GM19328 (cell line): ENCODE data around the gene SHISA7.

Experiments
- ATAC-seq: cut with Tn5 transposase; IDR thresholded peaks from one replicate; pipeline ENCODE4 v1.9.1; 2021; ENCODE audit warnings: mild to moderate bottlenecking, moderate library complexity; ENCODE audit not compliant: unreplicated experiment

SHISA7 gene

GRCh38 chr19:55443045-55443823, at the start of gene SHISA7:
Gene SHISA7 (minus strand): TSS chr19:55443300. CDS start chr19:55442863, 437 bp downstream.
- ATAC-seq = no peak

- ATAC-seq = no peak
Measured at GRCh38 chr19:55492362-55492944, 49.4 kb upstream of the SHISA7 start.

GRCh38 chr19:55491546-55492360, 48.7 kb upstream of the SHISA7 start:
- ATAC-seq = no peak

- no peak for ATAC-seq
Measured at GRCh38 chr19:55490478-55491432, 47.7 kb upstream of the SHISA7 start.

- no peak for ATAC-seq
Measured at GRCh38 chr19:55489711-55490477, 46.8 kb upstream of the SHISA7 start.

GRCh38 chr19:55488986-55489710, 46.0 kb upstream of the SHISA7 start:
- ATAC-seq = no peak

GRCh38 chr19:55487924-55488687, 45.0 kb upstream of the SHISA7 start, which contains the start of gene SSC5D:
Gene SSC5D (plus strand): TSS chr19:55488436. CDS start chr19:55488590, 154 bp downstream.
- ATAC-seq = no peak

- ATAC-seq = no peak
Measured at GRCh38 chr19:55486971-55487923, 44.1 kb upstream of the SHISA7 start.

GRCh38 chr19:55486043-55486970, 43.2 kb upstream of the SHISA7 start:
- ATAC-seq = no peak

- no peak for ATAC-seq
Measured at GRCh38 chr19:55485439-55486011, 42.4 kb upstream of the SHISA7 start.

- ATAC-seq = no peak
Measured at GRCh38 chr19:55484593-55485438, 41.7 kb upstream of the SHISA7 start, which contains the start of gene NAT14. Gene NAT14 (plus strand): TSS chr19:55485188. CDS start chr19:55485709, 521 bp downstream.

- no peak for ATAC-seq
Measured at GRCh38 chr19:55483706-55484592, 40.8 kb upstream of the SHISA7 start.

GRCh38 chr19:55482967-55483705, 40.0 kb upstream of the SHISA7 start:
- ATAC-seq = no peak
